ENCODE results near the gene SRD5A3.

SRD5A3 gene

GRCh38 chr4:55409468-55410171, 63.6 kb downstream of the SRD5A3 start:
- DNase-seq (ENCODE audit: low spot score): peak; percentile 63

GRCh38 chr4:55410431-55410830, 64.4 kb downstream of the SRD5A3 start:
- no peak for DNase-seq (ENCODE audit: low spot score)

GRCh38 chr4:55411621-55412020, 65.6 kb downstream of the SRD5A3 start:
- no peak for DNase-seq (ENCODE audit: low spot score)

- DNase-seq (ENCODE audit: low spot score): no peak
Measured at GRCh38 chr4:55416176-55416575, 70.1 kb downstream of the SRD5A3 start.
